Activated CD4-positive, alpha-beta T cell treated with anti-CD3 and anti-CD28 coated beads, Interleukin-2, amount 50 U/mL, for 24 hours (primary cell): Measurements from ENCODE around the gene GAPVD1.
"Not testable (repeated sequence)": the region's sequence is repeated elsewhere in the genome, so short reads cannot be mapped to it uniquely, and the experiment has no call there.

Experiments
- DNase-seq, 2 donors: peaks; one replicate each; pipeline ENCODE4 v3.0.0-alpha.2; 2020; ENCODE audit warnings: low read depth in 1 of 2, low spot score in 1 of 2

GAPVD1 gene

GRCh38 chr9:125366676-125367075 lies 105.0 kb downstream of the GAPVD1 start:
- no peak for DNase-seq

GRCh38 chr9:125370786-125371185 lies 109.2 kb downstream of the GAPVD1 start:
- no peak for DNase-seq

GRCh38 chr9:125372441-125373226 lies 111.0 kb downstream of the GAPVD1 start:
- no peak for DNase-seq

GRCh38 chr9:125374443-125375309 lies 113.0 kb downstream of the GAPVD1 start:
- peak; percentile 34 to 65 for DNase-seq

- DNase-seq = no peak
Observed at GRCh38 chr9:125375820-125376219, 114.2 kb downstream of the GAPVD1 start.

GRCh38 chr9:125376261-125377226 lies 114.9 kb downstream of the GAPVD1 start:
- no peak for DNase-seq

- DNase-seq = no peak
Observed at GRCh38 chr9:125377584-125378250, 116.1 kb downstream of the GAPVD1 start.

- DNase-seq = no peak
Observed at GRCh38 chr9:125378778-125379177, 117.2 kb downstream of the GAPVD1 start.

- no peak for DNase-seq
Observed at GRCh38 chr9:125379208-125379607, 117.6 kb downstream of the GAPVD1 start.

GRCh38 chr9:125380406-125380805 lies 118.8 kb downstream of the GAPVD1 start:
- no peak for DNase-seq

GRCh38 chr9:125387861-125388524 lies 126.4 kb downstream of the GAPVD1 start:
- no peak for DNase-seq

- no peak for DNase-seq
Observed at GRCh38 chr9:125388978-125389377, 127.4 kb downstream of the GAPVD1 start.

- DNase-seq = no peak
Observed at GRCh38 chr9:125391704-125392103, 130.1 kb downstream of the GAPVD1 start.

- DNase-seq = no peak
Observed at GRCh38 chr9:125393426-125393825, 131.8 kb downstream of the GAPVD1 start.

GRCh38 chr9:125396799-125397198 lies 135.2 kb downstream of the GAPVD1 start:
- DNase-seq = no peak

- no peak for DNase-seq
Observed at GRCh38 chr9:125397736-125398135, 136.1 kb downstream of the GAPVD1 start.

- DNase-seq = no peak
Observed at GRCh38 chr9:125398243-125398642, 136.6 kb downstream of the GAPVD1 start.

GRCh38 chr9:125399165-125399564 lies 137.5 kb downstream of the GAPVD1 start:
- no peak for DNase-seq

- no peak for DNase-seq
Observed at GRCh38 chr9:125399666-125400065, 138.0 kb downstream of the GAPVD1 start.

- DNase-seq = not testable (repeated sequence)
Observed at GRCh38 chr9:125400232-125400631, 138.6 kb downstream of the GAPVD1 start.
